ENCODE results near the gene APLF.
A peak's percentile ranks its signal among the peaks of the same experiment; 100 is the strongest.
"Not testable (repeated sequence)": the region's sequence is repeated elsewhere in the genome, so short reads cannot be mapped to it uniquely, and the experiment has no call there.

APLF gene

GRCh38 chr2:68478688-68479087, 11.3 kb downstream of the APLF start:
- no peak overlapping the region for H3K4me2 ChIP-seq (ENCODE audit: low read length)
- TF ChIP-seq, protein P1, sequence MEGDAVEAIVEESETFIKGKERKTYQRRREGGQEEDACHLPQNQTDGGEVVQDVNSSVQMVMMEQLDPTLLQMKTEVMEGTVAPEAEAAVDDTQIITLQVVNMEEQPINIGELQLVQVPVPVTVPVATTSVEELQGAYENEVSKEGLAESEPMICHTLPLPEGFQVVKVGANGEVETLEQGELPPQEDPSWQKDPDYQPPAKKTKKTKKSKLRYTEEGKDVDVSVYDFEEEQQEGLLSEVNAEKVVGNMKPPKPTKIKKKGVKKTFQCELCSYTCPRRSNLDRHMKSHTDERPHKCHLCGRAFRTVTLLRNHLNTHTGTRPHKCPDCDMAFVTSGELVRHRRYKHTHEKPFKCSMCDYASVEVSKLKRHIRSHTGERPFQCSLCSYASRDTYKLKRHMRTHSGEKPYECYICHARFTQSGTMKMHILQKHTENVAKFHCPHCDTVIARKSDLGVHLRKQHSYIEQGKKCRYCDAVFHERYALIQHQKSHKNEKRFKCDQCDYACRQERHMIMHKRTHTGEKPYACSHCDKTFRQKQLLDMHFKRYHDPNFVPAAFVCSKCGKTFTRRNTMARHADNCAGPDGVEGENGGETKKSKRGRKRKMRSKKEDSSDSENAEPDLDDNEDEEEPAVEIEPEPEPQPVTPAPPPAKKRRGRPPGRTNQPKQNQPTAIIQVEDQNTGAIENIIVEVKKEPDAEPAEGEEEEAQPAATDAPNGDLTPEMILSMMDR (IDR thresholded peaks at IDR 0.05): no peak

DNA sequence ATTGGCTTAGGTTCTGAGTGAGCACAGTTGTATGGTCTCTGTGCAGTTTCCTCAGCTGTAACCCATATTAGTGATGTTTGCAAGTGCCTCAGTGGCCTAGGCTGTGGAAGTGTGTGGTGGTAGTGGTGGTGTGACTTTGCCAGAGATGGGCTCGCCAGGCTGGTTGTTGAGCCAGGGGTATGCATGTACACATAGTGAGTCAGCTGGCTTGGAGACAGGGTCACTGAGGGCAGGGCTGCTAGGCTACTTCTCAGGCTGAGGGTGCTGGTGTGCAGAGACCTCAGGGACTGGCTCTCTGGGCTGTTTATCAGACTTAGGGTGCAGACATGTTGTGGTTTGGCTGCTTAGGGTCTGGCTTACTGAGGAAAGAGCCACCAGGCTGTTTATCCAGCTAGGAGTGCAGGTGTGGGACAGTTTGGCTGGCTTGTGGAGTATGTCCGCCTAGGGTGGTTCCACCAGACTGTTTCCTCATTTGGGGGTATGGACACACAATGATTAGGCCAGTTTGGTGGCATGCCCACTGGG, 15.0 kb downstream of the APLF start:
- no peak overlapping the region for H3K27ac ChIP-seq
- TF ChIP-seq, protein P1 (IDR thresholded peaks at IDR 0.05): no peak
- H3K79me2 ChIP-seq: no peaks in the 10 kb centered on the region
- no peak overlapping the region for H3K9ac ChIP-seq
- no peaks in the 10 kb centered on the region for H3K36me3 ChIP-seq (ENCODE audit: control insufficient read depth, insufficient read depth, low read length)
- H3K4me2 ChIP-seq (ENCODE audit: low read length): no peak overlapping the region
- H3K9me3 ChIP-seq (ENCODE audit: control insufficient read depth, low read length): no peaks in the 10 kb centered on the region
- no peaks in the 10 kb centered on the region for H3K27me3 ChIP-seq (ENCODE audit: control insufficient read depth, insufficient read depth, low read length)
- no peak overlapping the region for H3K4me3 ChIP-seq (ENCODE audit: low read depth, low read length)
- H2AFZ ChIP-seq: no peak overlapping the region
- H3K4me1 ChIP-seq: no peaks in the 10 kb centered on the region

More at GRCh38 chr2:68478688-68479087, 11.3 kb downstream of the APLF start:
- Histone ChIP-seq H3K27ac (no peak overlapping the region), H3K79me2 (no peaks in the 10 kb centered on the region), H3K9me3 (ENCODE audit: control insufficient read depth, low read length) (no peaks in the 10 kb centered on the region), H3K27me3 (ENCODE audit: control insufficient read depth, insufficient read depth, low read length) (no peaks in the 10 kb centered on the region), H3K4me3 (ENCODE audit: low read depth, low read length) (no peak overlapping the region), H3K4me1 (no peaks in the 10 kb centered on the region), H2AFZ (no peak overlapping the region), H3K36me3 (ENCODE audit: control insufficient read depth, insufficient read depth, low read length) (no peaks in the 10 kb centered on the region), H3K9ac (no peak overlapping the region)

DNA sequence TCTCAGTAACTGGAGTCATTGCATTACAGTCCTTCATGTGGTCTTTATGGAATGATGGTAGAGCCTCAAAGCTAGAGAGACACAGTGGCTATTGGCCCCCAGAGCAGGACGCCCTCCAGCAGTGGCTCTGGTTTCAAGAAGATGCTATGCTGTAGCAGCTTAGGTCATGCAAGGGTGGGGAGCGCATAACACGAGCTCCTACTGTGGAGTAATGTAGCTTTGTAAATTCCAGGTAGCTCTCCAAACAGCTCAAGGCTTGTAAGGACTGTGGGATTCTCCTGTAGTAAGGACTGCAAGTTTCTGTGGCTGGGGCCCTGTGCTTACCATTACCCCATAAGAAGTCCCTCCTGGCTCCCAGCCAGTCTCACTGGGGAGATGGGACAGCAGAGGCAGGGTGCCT, 15.6 kb downstream of the APLF start:
- H3K27ac ChIP-seq: no peak overlapping the region
- no peaks in the 10 kb centered on the region for H3K9me3 ChIP-seq (ENCODE audit: control insufficient read depth, low read length)
- no peaks in the 10 kb centered on the region for H3K79me2 ChIP-seq
- H3K4me1 ChIP-seq: no peaks in the 10 kb centered on the region
- no peak overlapping the region for H2AFZ ChIP-seq
- no peak overlapping the region for H3K4me3 ChIP-seq (ENCODE audit: low read depth, low read length)
- no peak overlapping the region for H3K4me2 ChIP-seq (ENCODE audit: low read length)
- TF ChIP-seq, protein P1 (IDR thresholded peaks at IDR 0.05): no peak
- H3K9ac ChIP-seq: no peak overlapping the region
- no peaks in the 10 kb centered on the region for H3K36me3 ChIP-seq (ENCODE audit: control insufficient read depth, insufficient read depth, low read length)
- no peaks in the 10 kb centered on the region for H3K27me3 ChIP-seq (ENCODE audit: control insufficient read depth, insufficient read depth, low read length)

GRCh38 chr2:68487773-68488355, 20.5 kb downstream of the APLF start:
- H3K9me3 ChIP-seq (ENCODE audit: control insufficient read depth, low read length): no peaks in the 10 kb centered on the region
- H3K9ac ChIP-seq: no peak overlapping the region
- no peaks in the 10 kb centered on the region for H3K4me1 ChIP-seq
- H3K36me3 ChIP-seq (ENCODE audit: control insufficient read depth, insufficient read depth, low read length): no peaks in the 10 kb centered on the region
- H3K79me2 ChIP-seq: no peaks in the 10 kb centered on the region
- TF ChIP-seq, protein P1 (IDR thresholded peaks at IDR 0.05): peak; percentile 48
- H3K4me2 ChIP-seq (ENCODE audit: low read length): no peak overlapping the region
- no peak overlapping the region for H3K4me3 ChIP-seq (ENCODE audit: low read depth, low read length)
- no peak overlapping the region for H2AFZ ChIP-seq
- no peak overlapping the region for H3K27ac ChIP-seq
- H3K27me3 ChIP-seq (ENCODE audit: control insufficient read depth, insufficient read depth, low read length): no peaks in the 10 kb centered on the region

DNA sequence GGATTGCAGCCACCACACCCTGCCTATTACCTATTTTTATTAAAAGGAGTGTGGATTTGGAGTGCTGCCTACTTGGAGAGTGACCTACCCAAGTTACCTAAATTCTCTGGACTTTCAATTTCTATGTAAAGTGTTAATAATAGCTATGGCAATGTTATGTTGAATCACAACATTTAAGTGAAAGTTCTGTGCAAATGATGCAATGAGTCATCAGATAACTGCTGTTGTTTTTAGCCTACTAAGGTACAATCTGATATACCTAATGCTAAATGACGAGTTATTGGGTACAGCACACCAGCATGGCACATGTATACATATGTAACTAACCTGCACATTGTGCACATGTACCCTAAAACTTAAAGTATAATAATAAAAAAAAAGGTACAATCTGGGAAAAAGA, 21.2 kb downstream of the APLF start:
- H3K27ac ChIP-seq; H3K4me1 ChIP-seq; H3K4me3 ChIP-seq (ENCODE audit: low read depth, low read length); H3K9me3 ChIP-seq (ENCODE audit: control insufficient read depth, low read length); H3K79me2 ChIP-seq; H3K4me2 ChIP-seq (ENCODE audit: low read length); H3K9ac ChIP-seq; H3K36me3 ChIP-seq (ENCODE audit: control insufficient read depth, insufficient read depth, low read length); H3K27me3 ChIP-seq (ENCODE audit: control insufficient read depth, insufficient read depth, low read length); H2AFZ ChIP-seq: not testable (repeated sequence)
